ENCODE data around the gene MACROD2.

Gene MACROD2

GRCh38 chr20:14644306-14645097, 649.2 kb downstream of the MACROD2 start:
- Mint-ChIP-seq H3K4me1 (ENCODE audit: low read depth) (no peaks in the 10 kb centered on the region), H3K27me3 (ENCODE audit: low read depth) (no peaks in the 10 kb centered on the region), H3K36me3 (ENCODE audit: low read depth) (no peaks in the 10 kb centered on the region), H3K27ac (no peak overlapping the region), H3K9me3 (peaks cover 35% of the 10 kb centered on the region), H3K4me3 (no peak overlapping the region)
- DNase-seq (ENCODE audit: low spot score): no peak

GRCh38 chr20:14647016-14647415, 651.7 kb downstream of the MACROD2 start:
- Mint-ChIP-seq H3K4me1 (ENCODE audit: low read depth) (no peaks in the 10 kb centered on the region), H3K36me3 (ENCODE audit: low read depth) (no peaks in the 10 kb centered on the region), H3K27me3 (ENCODE audit: low read depth) (no peaks in the 10 kb centered on the region), H3K27ac (no peak overlapping the region), H3K4me3 (no peak overlapping the region), H3K9me3 (peaks cover 19% of the 10 kb centered on the region)
- no peak for DNase-seq (ENCODE audit: low spot score)

DNA sequence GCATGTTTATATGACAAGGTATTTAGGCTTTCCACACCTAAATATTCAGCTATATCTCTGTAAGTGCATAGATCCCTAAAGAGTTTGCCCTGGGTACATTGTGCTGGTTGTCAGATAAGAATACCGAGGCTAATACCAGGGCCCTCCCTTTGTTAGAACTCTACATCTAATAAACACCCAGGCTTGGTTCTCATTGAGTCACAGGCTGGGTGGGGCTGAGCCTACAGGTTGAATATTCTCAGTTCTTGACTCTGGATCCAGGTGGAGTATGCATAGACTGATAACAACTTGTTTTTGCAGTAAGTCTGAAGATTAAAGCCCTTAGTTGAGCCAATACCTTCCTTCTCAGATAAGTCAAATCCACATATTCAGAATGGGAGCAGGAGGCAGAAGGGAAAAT, 654.3 kb downstream of the MACROD2 start:
- Mint-ChIP-seq H3K4me1 (ENCODE audit: low read depth) (no peaks in the 10 kb centered on the region), H3K27ac (no peak overlapping the region), H3K36me3 (ENCODE audit: low read depth) (no peaks in the 10 kb centered on the region), H3K4me3 (no peak overlapping the region), H3K27me3 (ENCODE audit: low read depth) (no peaks in the 10 kb centered on the region), H3K9me3 (peaks cover 19% of the 10 kb centered on the region)
- no peak for DNase-seq (ENCODE audit: low spot score)

DNA sequence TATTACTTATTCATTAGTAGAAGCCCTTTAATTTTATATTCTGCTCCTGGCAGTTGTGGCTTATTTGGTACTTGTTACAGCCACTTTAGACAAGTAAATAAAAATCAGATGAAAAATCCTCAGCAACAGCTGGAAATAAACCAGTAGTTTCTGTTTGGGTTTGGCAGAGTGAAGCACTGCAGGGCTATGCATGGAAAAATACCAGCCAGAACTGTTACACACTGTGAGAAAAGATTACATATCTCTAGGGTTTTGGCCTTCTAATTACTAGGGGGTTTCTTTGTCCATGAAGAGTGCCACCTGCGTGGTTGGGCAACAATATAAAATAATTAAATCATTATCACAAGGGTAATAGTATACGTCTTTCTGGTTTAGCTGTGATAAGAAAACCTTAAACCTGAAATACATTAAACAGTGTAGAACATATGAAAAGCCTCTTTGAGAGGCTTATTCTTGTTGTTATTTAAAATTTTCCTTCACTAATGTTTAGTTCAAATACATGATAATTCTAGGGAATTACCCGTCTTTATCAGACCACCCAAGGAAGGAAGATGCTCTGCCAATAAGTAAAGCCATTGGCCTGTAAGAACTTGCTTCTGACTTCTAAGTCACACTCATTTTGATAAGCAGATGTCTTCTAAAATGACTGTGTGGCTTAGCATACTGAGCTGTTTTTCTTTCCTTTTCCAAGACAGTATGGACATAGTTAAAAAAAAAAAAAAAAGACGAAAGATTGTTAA, 662.1 kb downstream of the MACROD2 start:
- H3K27me3 Mint-ChIP-seq (ENCODE audit: low read depth): no peaks in the 10 kb centered on the region
- H3K4me3 Mint-ChIP-seq: no peak overlapping the region

GRCh38 chr20:14664101-14664500, 668.8 kb downstream of the MACROD2 start:
- Mint-ChIP-seq H3K9me3 (peaks cover 35% of the 10 kb centered on the region), H3K27me3 (ENCODE audit: low read depth) (no peaks in the 10 kb centered on the region), H3K4me3 (no peak overlapping the region), H3K4me1 (ENCODE audit: low read depth) (no peaks in the 10 kb centered on the region), H3K27ac (no peak overlapping the region), H3K36me3 (ENCODE audit: low read depth) (no peaks in the 10 kb centered on the region)
- DNase-seq (ENCODE audit: low spot score): no peak

More for the DNA sequence above, 662.1 kb downstream of the MACROD2 start:
- Mint-ChIP-seq H3K27ac (no peak overlapping the region), H3K9me3 (peaks cover 19% of the 10 kb centered on the region), H3K36me3 (ENCODE audit: low read depth) (no peaks in the 10 kb centered on the region), H3K4me1 (ENCODE audit: low read depth) (no peaks in the 10 kb centered on the region)
- no peak for DNase-seq (ENCODE audit: low spot score)

DNA sequence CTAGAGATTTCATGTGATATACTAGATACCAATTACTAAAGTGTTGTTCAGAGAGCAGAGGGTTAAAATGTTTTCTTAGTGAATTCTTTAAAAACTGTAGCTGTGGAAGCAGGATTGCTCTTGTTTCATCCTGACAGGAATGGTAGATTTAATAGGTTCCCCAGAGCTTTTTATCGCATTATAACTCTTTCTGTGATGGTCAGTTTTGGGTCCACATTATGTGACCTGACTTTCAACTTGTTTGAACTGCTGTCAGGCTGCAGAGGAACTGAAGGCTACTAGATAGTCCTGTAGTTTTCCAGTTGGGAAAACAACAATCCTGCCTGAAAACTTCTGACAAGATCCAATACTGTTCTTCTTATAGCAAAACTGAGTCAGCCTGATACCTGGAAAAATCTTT, 671.4 kb downstream of the MACROD2 start:
- DNase-seq (ENCODE audit: low spot score): no peak
- Mint-ChIP-seq H3K4me3 (no peak overlapping the region), H3K9me3 (peaks cover 40% of the 10 kb centered on the region), H3K36me3 (ENCODE audit: low read depth) (no peaks in the 10 kb centered on the region), H3K27ac (no peak overlapping the region), H3K4me1 (ENCODE audit: low read depth) (no peaks in the 10 kb centered on the region), H3K27me3 (ENCODE audit: low read depth) (no peaks in the 10 kb centered on the region)

- no peak for DNase-seq (ENCODE audit: low spot score)
- Mint-ChIP-seq H3K4me3 (no peak overlapping the region), H3K4me1 (ENCODE audit: low read depth) (no peaks in the 10 kb centered on the region), H3K36me3 (ENCODE audit: low read depth) (no peaks in the 10 kb centered on the region), H3K27ac (no peak overlapping the region), H3K27me3 (ENCODE audit: low read depth) (no peaks in the 10 kb centered on the region), H3K9me3 (peaks cover 36% of the 10 kb centered on the region)
Measured at GRCh38 chr20:14667226-14667625, 671.9 kb downstream of the MACROD2 start.

- Mint-ChIP-seq H3K9me3 (peaks cover 34% of the 10 kb centered on the region), H3K4me1 (ENCODE audit: low read depth) (no peaks in the 10 kb centered on the region), H3K27me3 (ENCODE audit: low read depth) (no peaks in the 10 kb centered on the region), H3K27ac (no peak overlapping the region), H3K4me3 (no peak overlapping the region), H3K36me3 (ENCODE audit: low read depth) (no peaks in the 10 kb centered on the region)
- DNase-seq (ENCODE audit: low spot score): no peak
Measured at GRCh38 chr20:14672066-14672465, 676.8 kb downstream of the MACROD2 start.

- no peaks in the 10 kb centered on the region for H3K27me3 Mint-ChIP-seq (ENCODE audit: low read depth)
- no peak for DNase-seq (ENCODE audit: low spot score)
- no peak overlapping the region for H3K27ac Mint-ChIP-seq
- H3K36me3 Mint-ChIP-seq (ENCODE audit: low read depth): no peaks in the 10 kb centered on the region
- no peaks in the 10 kb centered on the region for H3K4me1 Mint-ChIP-seq (ENCODE audit: low read depth)
- peaks cover 37% of the 10 kb centered on the region for H3K9me3 Mint-ChIP-seq
- H3K4me3 Mint-ChIP-seq: no peak overlapping the region
Measured at GRCh38 chr20:14673164-14673563, 677.8 kb downstream of the MACROD2 start.

DNA sequence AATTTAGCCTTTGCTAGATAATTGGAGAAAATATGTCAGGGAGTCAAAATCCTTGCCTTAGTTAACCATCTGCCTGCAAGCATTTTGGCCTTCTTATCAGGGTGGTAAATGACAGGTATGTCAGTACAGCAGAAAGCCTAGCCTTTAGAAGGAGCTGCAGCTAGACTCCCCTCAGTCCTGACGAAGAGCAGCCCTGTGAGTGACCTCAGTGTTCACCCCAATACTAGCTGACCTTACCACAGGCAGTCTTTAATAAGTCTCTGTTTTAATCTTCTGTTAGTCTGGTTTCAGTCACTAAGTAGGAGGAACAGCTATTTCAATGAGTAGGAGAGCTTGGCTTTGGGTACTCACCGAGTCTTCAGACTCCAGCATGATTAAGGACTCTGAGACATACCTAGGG, 682.1 kb downstream of the MACROD2 start:
- Mint-ChIP-seq H3K4me1 (ENCODE audit: low read depth) (no peaks in the 10 kb centered on the region), H3K4me3 (no peak overlapping the region), H3K27me3 (ENCODE audit: low read depth) (no peaks in the 10 kb centered on the region), H3K9me3 (peaks cover 33% of the 10 kb centered on the region), H3K36me3 (ENCODE audit: low read depth) (no peaks in the 10 kb centered on the region), H3K27ac (no peak overlapping the region)
- no peak for DNase-seq (ENCODE audit: low spot score)

- DNase-seq (ENCODE audit: low spot score): no peak
- no peaks in the 10 kb centered on the region for H3K27me3 Mint-ChIP-seq (ENCODE audit: low read depth)
- H3K9me3 Mint-ChIP-seq: peaks cover 19% of the 10 kb centered on the region
- no peaks in the 10 kb centered on the region for H3K4me1 Mint-ChIP-seq (ENCODE audit: low read depth)
- no peak overlapping the region for H3K27ac Mint-ChIP-seq
- no peaks in the 10 kb centered on the region for H3K36me3 Mint-ChIP-seq (ENCODE audit: low read depth)
- no peak overlapping the region for H3K4me3 Mint-ChIP-seq
Measured at GRCh38 chr20:14685183-14685582, 689.9 kb downstream of the MACROD2 start.

- Mint-ChIP-seq H3K9me3 (peaks cover 14% of the 10 kb centered on the region), H3K27me3 (ENCODE audit: low read depth) (no peaks in the 10 kb centered on the region), H3K4me1 (ENCODE audit: low read depth) (no peaks in the 10 kb centered on the region), H3K27ac (no peak overlapping the region), H3K4me3 (no peak overlapping the region), H3K36me3 (ENCODE audit: low read depth) (no peaks in the 10 kb centered on the region)
- no peak for DNase-seq (ENCODE audit: low spot score)
Measured at GRCh38 chr20:14687313-14687712, 692.0 kb downstream of the MACROD2 start.

DNA sequence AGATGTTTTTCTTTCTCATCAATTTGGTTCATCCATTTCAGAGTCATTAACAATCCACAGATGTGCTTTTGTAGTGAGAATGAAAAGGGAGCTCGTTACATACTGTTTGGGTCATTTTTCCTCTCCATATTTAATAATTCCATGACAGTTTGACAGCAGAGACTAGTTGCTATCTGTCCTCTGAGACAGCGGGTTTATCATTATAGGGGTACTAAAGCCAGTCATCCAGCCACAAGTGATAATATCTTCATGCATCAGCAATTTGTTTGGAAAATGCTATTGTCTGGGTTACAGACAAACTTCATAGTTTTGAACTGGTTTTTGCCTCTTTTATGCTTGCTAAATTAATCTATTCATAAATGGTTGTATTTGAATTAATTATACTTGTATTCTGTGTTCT, 692.7 kb downstream of the MACROD2 start:
- Mint-ChIP-seq H3K36me3 (ENCODE audit: low read depth) (no peaks in the 10 kb centered on the region), H3K4me1 (ENCODE audit: low read depth) (no peaks in the 10 kb centered on the region), H3K9me3 (peaks cover 14% of the 10 kb centered on the region), H3K4me3 (no peak overlapping the region), H3K27ac (no peak overlapping the region), H3K27me3 (ENCODE audit: low read depth) (no peaks in the 10 kb centered on the region)
- no peak for DNase-seq (ENCODE audit: low spot score)

DNA sequence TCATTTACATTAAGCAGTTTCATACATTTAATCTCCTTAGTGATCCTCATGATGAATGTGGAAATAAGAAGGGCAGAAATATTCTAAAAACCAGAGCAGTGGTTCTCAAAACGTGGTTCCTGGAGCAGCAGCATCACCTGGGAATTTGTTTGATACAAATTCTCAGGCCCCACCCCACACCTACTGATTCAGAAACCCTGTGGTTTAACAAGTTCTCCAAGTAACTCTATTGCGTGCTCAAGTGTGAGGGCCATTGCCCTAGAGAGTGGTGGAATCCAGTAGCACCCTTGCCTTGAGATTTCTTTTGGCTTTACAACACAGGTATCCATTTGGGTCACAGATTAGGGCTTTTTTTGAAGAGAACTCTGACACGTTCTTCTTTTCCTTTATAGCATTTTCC, 696.7 kb downstream of the MACROD2 start:
- H3K9me3 Mint-ChIP-seq: peaks cover 20% of the 10 kb centered on the region
- no peaks in the 10 kb centered on the region for H3K4me1 Mint-ChIP-seq (ENCODE audit: low read depth)
- no peak for DNase-seq (ENCODE audit: low spot score)
- H3K27ac Mint-ChIP-seq: no peak overlapping the region
- no peaks in the 10 kb centered on the region for H3K27me3 Mint-ChIP-seq (ENCODE audit: low read depth)
- no peak overlapping the region for H3K4me3 Mint-ChIP-seq
- H3K36me3 Mint-ChIP-seq (ENCODE audit: low read depth): no peaks in the 10 kb centered on the region
